Mesothelial cell of epicardium (in vitro differentiated cells): ENCODE data around the gene UNCX. TPM values are rescaled to one million over a fixed set of nuclear protein-coding genes. Genes with fewer than 3 reads are reported as not detected.
"Not testable (repeated sequence)": the region's sequence is repeated elsewhere in the genome, so short reads cannot be mapped to it uniquely, and the experiment has no call there.

ENCODE experiments used
- DNase-seq, 2 experiments: peaks; one replicate each; pipeline ENCODE4 v3.0.0; 2021; ENCODE audit warnings: low spot score in 2 of 2; ENCODE audit not compliant: unreplicated experiment in 2 of 2
- H3K27ac Mint-ChIP-seq: 2 replicates; pipeline ENCODE4 v1.8.0; 2021; ENCODE audit warnings: mixed read lengths
- H3K27me3 Mint-ChIP-seq: 2 replicates; pipeline ENCODE4 v1.8.0; 2021; ENCODE audit warnings: low read depth, mixed read lengths
- H3K36me3 Mint-ChIP-seq: 2 replicates; pipeline ENCODE4 v1.8.0; 2021; ENCODE audit warnings: mixed read lengths
- H3K4me1 Mint-ChIP-seq: 2 replicates; pipeline ENCODE4 v1.8.0; 2021; ENCODE audit warnings: mixed read lengths
- H3K4me3 Mint-ChIP-seq: 2 replicates; pipeline ENCODE4 v1.8.0; 2021; ENCODE audit warnings: mild to moderate bottlenecking, moderate library complexity, mixed read lengths
- H3K9me3 Mint-ChIP-seq: 2 replicates; pipeline ENCODE4 v1.8.0; 2021; ENCODE audit warnings: mixed read lengths
- CTCF ChIP-seq: fragments of 200-600 bp; sonication (generic); IDR thresholded peaks from one replicate; pipeline ENCODE4 v1.5.0; 2021; ENCODE audit warnings: antibody characterized with exemption; ENCODE audit not compliant: unreplicated experiment
- total RNA-seq: library from RNA; stranded (reverse); gene quantifications from 3 replicates; pipeline ENCODE4 v1.2.1, GENCODE V29; 2021

The UNCX gene
- total RNA-seq, 1 donor from 2014 or later = not detected

- Mint-ChIP-seq H3K4me1 (peaks cover 8% of the 10 kb centered on the region), H3K36me3 (no peaks in the 10 kb centered on the region), H3K9me3 (no peaks in the 10 kb centered on the region), H3K27me3 (peaks cover 71% of the 10 kb centered on the region), H3K27ac (no peak overlapping the region), H3K4me3 (no peak overlapping the region)
- no peak for TF ChIP-seq CTCF
- DNase-seq = peak in 1 of 2 experiments; percentile 19
These were observed 23.9 kb downstream of the UNCX start for GRCh38 chr7:1256621-1257020.

GRCh38 chr7:1257221-1257620, 24.5 kb downstream of the UNCX start:
- peaks cover 71% of the 10 kb centered on the region for H3K27me3 Mint-ChIP-seq
- DNase-seq = no peak

GRCh38 chr7:1257863-1258262, 25.2 kb downstream of the UNCX start:
- DNase-seq = no peak
- no peaks in the 10 kb centered on the region for H3K9me3 Mint-ChIP-seq
- peaks cover 69% of the 10 kb centered on the region for H3K27me3 Mint-ChIP-seq
- peaks cover 8% of the 10 kb centered on the region for H3K4me1 Mint-ChIP-seq
- no peaks in the 10 kb centered on the region for H3K36me3 Mint-ChIP-seq
- no peak overlapping the region for H3K4me3 Mint-ChIP-seq
- no peak overlapping the region for H3K27ac Mint-ChIP-seq
- TF ChIP-seq CTCF = no peak

More at GRCh38 chr7:1257221-1257620, 24.5 kb downstream of the UNCX start:
- Mint-ChIP-seq H3K36me3 (no peaks in the 10 kb centered on the region), H3K4me1 (peaks cover 8% of the 10 kb centered on the region), H3K9me3 (no peaks in the 10 kb centered on the region), H3K27ac (no peak overlapping the region), H3K4me3 (no peak overlapping the region)
- no peak for TF ChIP-seq CTCF

- Mint-ChIP-seq H3K4me3 (no peak overlapping the region), H3K27ac (no peak overlapping the region), H3K27me3 (peaks cover 68% of the 10 kb centered on the region), H3K36me3 (no peaks in the 10 kb centered on the region), H3K4me1 (peaks cover 3% of the 10 kb centered on the region), H3K9me3 (no peaks in the 10 kb centered on the region)
- TF ChIP-seq CTCF = no peak
- DNase-seq = no peak
These were observed 27.1 kb downstream of the UNCX start for GRCh38 chr7:1259621-1260243.

GRCh38 chr7:1260244-1260635, 27.6 kb downstream of the UNCX start:
- no peak for TF ChIP-seq CTCF
- peaks cover 3% of the 10 kb centered on the region for H3K4me1 Mint-ChIP-seq
- H3K36me3 Mint-ChIP-seq = no peaks in the 10 kb centered on the region
- no peak for DNase-seq
- peaks cover 69% of the 10 kb centered on the region for H3K27me3 Mint-ChIP-seq
- H3K4me3 Mint-ChIP-seq = no peak overlapping the region
- no peak overlapping the region for H3K27ac Mint-ChIP-seq
- H3K9me3 Mint-ChIP-seq = no peaks in the 10 kb centered on the region

GRCh38 chr7:1261036-1261435, 28.4 kb downstream of the UNCX start:
- H3K27ac Mint-ChIP-seq, H3K36me3 Mint-ChIP-seq, H3K4me1 Mint-ChIP-seq, DNase-seq, H3K9me3 Mint-ChIP-seq, H3K4me3 Mint-ChIP-seq: not testable (repeated sequence)
- H3K27me3 Mint-ChIP-seq = peaks cover 68% of the 10 kb centered on the region
